HG03575 (cell line): ENCODE results near the gene HERC3.
"Not testable (repeated sequence)": the region's sequence is repeated elsewhere in the genome, so short reads cannot be mapped to it uniquely, and the experiment has no call there.

Experiments used
- ATAC-seq: cut with Tn5 transposase; IDR thresholded peaks from one replicate; pipeline ENCODE4 v1.9.1; 2021; ENCODE audit not compliant: unreplicated experiment, insufficient number of reproducible peaks, low FRiP score; ENCODE audit errors: extremely low read depth

Gene HERC3

DNA sequence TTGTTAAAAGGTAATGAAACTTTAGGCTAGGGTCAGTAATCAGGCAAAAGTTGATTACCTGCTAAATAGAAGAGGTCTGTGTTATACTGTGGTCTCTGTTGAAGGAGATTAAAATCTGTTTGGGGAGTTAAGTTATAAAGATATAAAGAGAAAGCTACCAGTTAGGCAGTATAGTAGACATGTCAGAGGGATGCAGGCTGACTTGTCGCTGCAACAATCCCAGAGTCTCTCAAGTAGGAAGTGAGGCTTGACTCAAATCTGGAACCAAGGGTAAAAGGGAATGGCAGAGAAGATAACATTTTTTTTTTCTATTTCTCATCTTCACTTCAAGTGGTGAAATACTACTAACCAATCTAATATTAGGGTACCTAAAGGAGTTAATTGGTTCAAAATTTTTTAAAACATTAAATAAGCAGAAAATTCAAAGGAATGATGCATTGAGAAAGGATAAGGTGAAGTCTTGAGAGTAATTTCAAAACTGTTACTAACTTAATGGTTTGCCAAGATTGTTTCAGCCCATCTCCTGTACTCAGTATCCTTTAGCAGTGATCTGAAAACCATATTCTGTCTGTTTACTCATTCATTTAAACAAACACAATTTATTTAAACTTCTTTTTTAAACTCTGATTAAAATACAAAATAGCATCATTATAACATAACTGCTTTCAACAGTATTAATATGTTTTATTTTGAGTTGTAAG is 12.8 kb downstream of the HERC3 start:
- ATAC-seq = no peak

DNA sequence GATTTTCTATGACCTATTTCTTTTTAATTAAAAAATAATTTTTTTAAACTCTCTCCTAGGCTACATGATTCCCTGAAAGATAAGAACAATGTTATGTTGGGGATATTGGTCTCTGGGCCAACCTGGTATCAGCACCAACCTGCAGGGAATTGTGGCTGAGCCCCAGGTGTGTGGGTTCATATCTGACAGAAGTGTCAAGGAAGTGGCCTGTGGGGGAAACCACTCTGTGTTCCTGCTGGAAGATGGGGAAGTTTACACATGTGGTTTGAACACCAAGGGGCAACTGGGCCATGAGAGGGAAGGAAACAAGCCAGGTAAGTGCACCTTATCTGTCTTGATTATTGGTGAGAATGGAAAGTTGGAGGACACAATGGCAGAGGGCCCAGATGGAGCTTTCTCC is 13.5 kb downstream of the HERC3 start:
- no peak for ATAC-seq

DNA sequence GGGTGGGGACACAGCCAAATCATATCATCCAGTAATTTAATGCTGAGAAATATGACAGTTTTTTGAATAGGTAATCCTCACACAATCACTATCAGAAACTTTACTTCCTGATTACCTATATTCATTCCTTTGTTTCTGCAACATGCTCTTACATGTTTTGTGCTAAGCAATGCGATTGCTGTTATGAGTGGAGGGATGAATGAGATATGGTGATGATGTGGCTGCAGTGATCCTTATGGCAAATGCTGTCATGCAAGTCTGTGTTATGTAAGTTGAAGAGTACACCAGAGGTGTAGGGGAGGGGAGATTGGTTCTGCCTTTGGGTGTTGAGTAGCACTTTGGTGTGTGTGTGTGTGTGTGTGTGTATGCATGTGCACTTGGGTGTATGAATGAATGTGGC is 14.6 kb downstream of the HERC3 start:
- no peak for ATAC-seq

DNA sequence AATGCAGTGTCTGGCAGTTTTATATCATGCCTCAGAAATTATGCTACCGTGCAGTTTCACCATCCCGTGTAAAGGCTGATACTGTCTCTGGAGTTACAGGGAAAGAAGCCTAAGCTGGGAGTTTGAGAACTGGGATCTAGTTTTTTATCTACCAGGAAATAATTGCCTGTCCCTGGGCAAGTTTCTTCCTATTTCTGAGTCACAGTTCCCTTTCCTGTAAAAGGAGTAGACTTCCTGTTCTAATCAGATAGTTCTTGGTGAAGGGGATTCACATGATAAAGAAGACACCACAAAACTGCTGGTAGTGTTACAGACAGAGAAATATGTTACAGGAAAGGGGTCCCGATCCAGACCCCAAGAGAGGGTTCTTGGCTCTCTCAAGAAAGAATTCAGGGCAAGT is 17.1 kb downstream of the HERC3 start:
- no peak for ATAC-seq

DNA sequence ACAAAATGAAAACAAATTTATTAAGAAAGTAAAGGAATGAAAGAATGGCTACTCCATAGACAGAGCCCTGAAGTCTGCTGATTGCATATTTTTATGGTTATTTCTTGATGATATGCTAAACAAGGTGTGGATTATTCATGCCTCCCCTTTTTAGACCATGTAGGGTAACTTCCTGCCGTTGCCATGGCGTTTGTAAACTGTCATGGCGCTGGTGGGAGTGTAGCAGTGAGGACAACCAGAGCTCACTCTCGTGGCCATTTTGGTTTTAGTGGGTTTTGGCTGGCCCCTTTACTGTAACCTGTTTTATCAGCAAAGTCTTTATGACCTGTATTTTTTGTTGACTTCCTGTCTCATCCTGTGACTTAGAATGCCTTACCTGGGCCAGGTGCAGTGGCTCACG is 17.5 kb downstream of the HERC3 start:
- not testable (repeated sequence) for ATAC-seq

DNA sequence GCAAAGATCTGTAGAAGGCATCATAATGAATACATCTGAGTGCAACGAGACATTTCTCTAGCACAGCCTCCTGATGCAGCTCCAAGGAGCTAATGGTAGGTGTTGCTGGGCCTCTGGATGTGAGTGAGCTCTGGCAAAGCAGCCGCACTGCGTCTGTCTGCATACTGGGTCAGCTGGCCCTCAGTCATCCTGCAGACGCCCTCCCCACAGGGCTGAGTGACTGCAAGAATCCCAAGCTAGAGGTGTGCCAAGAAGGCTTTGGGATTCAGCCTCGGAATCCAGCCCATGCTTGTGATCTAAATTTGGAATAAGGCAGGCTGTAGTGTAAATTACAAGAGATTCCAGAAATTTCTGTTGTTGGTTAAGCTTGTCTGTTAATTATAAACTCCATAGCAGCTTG is 18.5 kb downstream of the HERC3 start:
- ATAC-seq = no peak

DNA sequence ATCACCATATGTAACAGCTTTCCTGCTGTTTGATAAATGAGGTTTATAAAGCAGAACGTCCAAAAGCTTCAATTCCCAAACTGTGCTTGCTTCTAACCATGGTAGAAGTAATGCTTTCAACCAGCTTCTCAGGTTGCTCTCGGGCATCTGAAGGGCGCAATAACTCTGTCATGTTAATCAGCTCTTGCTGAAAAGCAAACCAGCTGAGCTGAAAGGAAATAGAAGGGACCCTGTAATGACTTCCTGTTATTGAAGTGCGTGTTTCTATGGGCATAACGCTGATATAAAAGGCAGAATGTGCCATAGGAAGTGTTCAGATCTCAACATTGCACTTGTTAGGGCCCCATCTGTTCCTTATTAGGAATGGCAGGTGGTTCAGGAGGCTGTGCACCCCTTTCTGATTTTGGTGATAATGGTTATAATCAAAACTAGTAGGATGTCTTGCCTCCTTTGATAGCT is 21.2 kb downstream of the HERC3 start:
- no peak for ATAC-seq

DNA sequence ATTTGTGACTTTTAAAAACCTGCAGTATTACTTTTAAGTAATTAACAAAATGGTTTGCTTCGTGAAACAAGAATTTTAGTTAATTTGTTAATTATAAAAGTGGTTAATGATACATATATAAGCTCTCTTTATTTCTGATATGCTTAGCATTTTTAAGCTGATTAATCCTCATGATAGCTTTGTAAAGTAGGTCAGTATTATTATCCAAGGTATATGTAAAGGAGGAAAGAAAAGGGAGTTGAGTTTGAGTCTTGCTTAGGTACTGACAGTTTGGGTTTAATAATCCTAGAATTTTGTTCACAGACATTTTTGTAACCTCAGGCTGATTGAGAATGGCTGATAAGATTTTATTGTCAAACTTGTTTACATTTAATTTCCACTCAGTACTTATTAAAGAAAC is 21.8 kb downstream of the HERC3 start:
- ATAC-seq = no peak

DNA sequence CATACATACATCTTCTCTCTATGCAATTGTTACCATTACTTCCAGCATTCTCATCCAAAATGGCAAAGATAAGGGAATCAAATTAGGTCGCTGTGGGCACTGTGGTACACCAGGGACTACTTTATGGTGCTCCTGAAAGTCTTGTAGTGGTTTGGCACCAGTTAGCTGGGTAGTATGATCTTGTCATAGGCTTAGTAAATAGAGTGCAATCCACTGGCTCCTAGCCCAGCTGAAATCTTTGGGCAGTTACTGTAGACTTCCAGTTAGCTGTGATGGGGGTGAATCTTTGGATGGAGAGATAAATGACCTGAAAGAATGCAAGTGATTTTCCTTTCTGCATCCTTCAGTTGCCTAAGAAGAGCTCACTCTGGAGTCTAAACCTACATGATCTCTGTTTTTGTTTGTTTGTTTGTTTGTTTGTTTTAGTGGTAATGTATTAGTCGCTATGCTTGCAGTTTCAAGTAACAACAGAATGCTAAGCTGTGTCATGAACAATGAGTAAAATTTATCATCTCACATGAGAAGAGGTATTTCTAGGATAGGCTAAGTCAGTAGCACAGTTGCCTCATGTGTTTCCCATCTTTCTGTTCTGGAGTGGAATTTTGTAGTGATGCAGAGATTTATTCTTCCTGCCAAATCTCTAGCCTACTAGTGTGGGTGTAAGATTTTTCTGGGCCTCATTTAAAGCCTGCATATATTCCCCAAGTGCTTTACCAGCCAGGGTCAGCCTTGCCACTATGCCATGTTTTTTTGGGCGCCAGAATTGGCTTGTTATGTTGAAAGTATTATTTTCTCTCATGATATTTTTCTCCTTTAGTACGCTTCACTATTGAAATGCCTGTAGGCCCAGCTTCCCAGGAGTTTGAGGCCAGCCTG is 24.2 kb downstream of the HERC3 start:
- ATAC-seq = no peak

DNA sequence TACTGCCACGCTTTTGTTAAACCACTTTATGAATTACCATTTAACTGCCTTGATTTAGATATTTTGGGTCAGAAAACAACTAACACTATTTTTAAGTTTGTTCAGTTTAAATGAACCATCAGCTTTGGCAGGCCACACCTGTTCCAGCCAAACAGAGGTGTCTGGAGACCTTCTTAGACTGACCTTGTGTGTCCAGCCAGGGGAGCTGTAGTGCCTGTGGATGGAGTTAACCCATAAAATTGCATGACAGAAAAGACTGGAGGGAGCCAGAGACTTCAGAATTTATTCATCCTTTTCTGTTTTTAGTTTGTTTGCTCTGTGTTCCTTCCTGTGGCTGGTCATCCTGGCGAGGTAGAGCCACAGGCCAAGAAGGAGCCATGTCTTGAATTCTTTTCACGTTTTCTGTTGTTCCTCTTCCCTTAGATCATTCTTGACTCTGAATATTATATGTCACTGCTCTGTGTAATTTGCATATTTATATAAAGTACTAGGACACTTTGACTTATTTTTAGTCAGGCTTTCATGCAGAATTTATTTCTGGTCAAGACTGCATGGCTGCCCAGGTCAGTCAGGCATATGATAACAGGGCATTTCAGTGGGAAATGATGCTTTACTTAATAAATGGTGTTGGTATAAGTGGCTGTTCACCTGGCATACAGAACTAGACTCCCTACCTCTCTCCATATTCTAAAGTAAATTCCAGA is 26.7 kb downstream of the HERC3 start:
- no peak for ATAC-seq

DNA sequence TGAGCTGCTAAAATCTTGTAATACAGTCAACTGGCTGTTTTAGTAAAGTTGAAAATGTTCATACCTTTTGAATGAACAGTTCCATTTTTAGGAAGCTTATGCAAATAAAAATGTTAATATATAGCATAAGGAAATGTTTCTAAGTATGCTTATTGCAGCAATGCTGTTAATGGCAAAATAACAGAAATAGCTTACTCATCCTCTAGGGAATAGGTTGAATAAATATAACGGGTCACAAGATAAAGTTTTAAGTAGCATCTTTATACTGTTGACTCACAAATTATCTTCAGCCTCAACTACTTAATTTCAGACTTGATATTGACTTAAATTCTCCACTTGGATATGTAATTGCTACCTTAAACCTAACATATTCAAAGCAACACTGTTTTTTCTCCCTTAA is 27.7 kb downstream of the HERC3 start:
- no peak for ATAC-seq

DNA sequence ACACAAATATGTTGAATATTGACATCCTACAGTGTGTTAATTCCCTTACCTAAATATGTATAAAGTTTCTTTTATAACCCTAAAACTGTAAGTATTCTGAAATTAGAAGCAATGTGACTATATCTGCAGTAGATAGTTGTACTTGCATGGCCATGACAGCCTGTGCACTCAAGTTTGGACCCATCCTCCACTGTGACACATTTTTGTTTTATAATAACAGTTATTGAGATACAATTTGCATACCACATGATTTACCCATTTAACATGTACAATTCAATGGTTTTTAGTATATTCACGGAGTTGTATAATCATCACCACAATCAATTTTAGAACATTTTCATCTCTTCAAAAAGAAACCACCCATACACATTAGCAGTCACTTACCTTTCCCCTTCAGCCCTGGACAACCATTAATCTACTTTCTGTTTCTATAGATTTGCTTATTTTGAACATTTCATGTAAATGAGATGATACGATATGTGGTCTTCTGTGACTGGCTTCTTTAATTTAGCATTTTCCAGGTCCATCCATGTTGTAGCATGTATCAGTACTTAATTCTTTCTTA is 29.6 kb downstream of the HERC3 start:
- ATAC-seq = no peak

DNA sequence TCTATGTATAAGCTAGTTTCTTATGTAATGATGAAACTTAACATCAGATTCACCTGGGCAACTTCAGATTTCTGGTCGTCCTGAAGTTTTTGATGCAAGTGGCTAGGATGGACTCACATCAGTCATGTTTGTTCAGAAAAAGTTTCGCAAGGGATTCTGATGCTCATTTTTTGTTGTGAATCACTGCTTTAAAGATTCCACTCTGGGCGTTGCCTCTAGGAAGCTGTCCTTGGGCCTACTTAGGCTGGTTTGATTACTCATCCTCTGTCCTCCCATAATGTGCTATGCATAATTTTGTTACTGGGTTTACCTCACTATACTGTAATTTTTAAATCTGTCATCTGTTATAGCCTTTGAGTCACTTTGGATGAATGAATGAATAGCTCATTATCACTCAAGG is 30.8 kb downstream of the HERC3 start:
- no peak for ATAC-seq

DNA sequence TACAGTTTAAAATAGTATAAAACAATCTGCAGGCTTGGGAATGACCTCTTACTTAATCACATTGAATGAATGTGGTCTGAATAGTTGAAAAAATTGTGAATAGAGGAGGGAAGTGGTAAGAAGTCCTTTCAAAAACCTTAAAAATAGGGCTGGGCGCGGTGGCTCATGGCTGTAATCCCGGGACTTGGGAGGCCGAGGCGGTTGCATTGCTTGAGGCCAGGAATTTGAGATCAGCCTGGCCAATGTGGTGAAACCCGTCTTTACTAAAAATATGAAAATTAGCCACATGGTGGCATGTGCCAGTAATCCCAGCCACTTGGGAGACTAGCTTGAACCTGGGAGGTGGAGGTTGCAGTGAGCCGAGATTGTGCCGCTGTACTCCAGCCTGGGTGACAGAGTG is 36.5 kb downstream of the HERC3 start:
- ATAC-seq = no peak

DNA sequence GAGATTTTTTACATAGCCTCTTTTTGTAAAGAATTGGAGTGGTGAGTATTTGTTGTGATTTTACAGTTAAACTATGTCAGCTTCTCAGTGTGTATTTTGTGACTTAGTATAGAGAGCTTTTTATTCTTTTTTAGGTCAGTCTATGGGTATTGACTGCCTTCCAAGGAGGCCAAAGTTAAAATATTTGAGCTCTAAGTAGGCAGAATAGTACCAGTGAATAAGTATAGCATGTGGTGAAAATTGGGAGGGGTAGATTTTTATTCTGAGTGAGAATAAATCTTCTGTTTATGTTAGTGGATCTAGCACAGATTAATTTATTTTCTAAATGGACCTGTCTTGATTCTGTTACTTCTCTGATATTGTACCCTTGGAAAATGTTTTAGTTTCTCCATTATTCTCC is 37.5 kb downstream of the HERC3 start:
- ATAC-seq = no peak

DNA sequence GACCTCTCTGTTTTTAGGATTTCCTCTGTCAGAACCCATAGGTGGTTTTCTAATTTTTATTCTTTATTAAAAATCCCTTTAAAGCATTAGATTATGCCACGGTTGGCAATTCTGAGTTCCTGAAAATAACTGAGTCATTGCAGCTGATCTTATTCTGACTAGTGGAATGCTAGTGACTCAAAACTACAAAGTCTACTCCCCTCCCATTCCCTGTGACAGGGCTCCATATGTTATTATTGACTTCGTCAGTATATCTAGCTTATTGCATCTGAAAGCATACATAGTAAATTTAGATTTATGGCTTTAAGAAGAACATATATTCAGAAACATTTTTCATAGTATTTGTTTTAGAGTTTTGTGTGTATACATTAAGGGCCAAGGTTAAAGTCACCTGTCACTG is 38.5 kb downstream of the HERC3 start:
- ATAC-seq = no peak

DNA sequence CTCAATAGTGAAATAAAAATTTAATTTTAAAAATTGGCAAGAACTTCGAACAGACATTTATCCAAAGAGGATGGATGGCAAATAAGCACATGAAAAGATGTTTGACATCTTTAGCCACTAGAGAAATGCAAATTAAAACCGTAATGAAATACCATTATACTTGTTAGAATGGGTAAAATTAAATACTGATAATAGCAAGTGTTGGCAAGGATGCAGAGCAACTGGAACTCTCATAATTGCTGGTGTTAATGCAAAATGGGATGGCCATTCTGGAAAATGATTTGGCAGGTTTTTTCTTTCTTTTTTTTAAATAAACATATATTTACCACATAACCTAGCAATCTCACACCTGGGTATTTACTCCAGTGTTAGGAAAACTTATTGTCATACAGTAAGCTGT is 51.7 kb downstream of the HERC3 start:
- ATAC-seq = no peak

DNA sequence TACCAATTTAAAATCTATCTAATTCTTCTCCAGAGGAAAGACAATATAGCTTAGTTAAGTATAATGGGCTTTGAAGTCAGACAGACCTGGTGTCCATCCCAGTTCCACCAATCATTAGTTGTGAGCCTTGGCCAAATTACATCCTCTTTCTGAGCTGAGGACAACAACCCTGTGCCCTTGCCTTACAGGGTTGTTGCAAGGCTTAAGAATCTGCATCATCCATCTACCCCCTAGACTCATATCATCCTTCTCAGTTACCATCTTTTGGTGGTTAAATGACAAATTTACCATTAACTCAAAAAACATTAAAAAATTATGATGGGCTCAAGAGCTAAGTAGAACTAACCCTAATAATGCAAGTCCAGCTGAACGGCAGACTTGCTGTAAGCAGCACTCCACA is 53.7 kb downstream of the HERC3 start:
- ATAC-seq = no peak

DNA sequence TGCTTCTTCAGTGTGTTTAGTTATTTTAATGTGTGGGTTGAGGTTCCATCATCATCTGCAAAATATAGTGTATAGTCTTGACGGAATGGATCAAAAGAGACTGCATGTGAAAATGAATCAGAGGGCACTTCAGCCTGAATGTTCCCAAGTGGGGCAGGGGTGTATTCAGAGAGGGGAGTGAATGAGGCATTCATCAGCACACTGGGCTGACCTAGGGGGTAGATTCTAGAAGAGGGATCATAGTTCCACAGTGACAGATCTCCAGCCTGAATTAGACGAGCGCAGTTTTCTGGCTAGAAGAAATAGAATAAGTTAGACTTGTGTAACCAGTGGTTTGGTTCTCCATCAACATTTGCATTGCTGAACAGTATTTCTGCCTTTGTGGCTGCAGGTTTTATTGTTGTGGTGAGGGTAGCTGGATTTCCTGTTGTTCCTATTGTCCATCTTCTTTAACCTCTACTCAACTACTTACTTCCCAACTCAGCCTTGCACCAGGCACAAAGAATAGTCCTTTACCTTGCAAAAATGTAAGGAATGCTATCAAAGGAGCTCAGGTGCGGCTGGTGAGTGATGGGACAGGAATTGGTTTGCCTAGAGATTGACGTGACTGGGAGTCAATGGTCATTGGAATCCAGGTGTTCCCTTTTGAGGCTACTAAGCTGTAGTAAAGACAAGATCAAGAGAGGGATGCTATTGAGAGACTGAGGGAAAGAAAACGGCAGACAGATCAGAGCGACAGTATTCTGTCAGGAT is 54.4 kb downstream of the HERC3 start:
- no peak for ATAC-seq
